Right renal cortex interstitium (tissue), 3 donors: ENCODE data around the gene PAPOLA. TPM values are rescaled to one million over a fixed set of nuclear protein-coding genes. Genes with fewer than 3 reads are reported as not detected.
"Not testable (repeated sequence)": the region's sequence is repeated elsewhere in the genome, so short reads cannot be mapped to it uniquely, and the experiment has no call there.

ENCODE experiments used
- DNase-seq, 3 donors: peaks; one replicate each; pipeline ENCODE4 v3.0.0-alpha.2; 2013; ENCODE audit warnings: low read depth in 3 of 3, low spot score in 2 of 3
- polyA plus RNA-seq, 3 donors: library from polyadenylated mRNA; unstranded; fragments of 120-200 nt; gene quantifications; one replicate each; pipeline ENCODE4 v1.2.1, GENCODE V29; 2013; ENCODE audit not compliant: insufficient read length in 3 of 3

Gene PAPOLA
- polyA plus RNA-seq, result 100 to 1,000 TPM; 208 to 215 (median 214) TPM

GRCh38 chr14:96501740-96502620 is at the start of gene PAPOLA:
Gene PAPOLA, plus strand, starts transcription at chr14:96502382. Its CDS starts 211 bp downstream, at chr14:96502593.
- peak; percentile 91 to 95 (median 93) for DNase-seq

GRCh38 chr14:96452684-96453083 is 49.5 kb upstream of the PAPOLA start:
- DNase-seq, result no peak

GRCh38 chr14:96455588-96455987 is 46.6 kb upstream of the PAPOLA start:
- DNase-seq, result no peak

GRCh38 chr14:96459851-96460250 is 42.3 kb upstream of the PAPOLA start:
- no peak for DNase-seq

GRCh38 chr14:96461950-96462798 is 40.0 kb upstream of the PAPOLA start:
- DNase-seq, result no peak

DNA sequence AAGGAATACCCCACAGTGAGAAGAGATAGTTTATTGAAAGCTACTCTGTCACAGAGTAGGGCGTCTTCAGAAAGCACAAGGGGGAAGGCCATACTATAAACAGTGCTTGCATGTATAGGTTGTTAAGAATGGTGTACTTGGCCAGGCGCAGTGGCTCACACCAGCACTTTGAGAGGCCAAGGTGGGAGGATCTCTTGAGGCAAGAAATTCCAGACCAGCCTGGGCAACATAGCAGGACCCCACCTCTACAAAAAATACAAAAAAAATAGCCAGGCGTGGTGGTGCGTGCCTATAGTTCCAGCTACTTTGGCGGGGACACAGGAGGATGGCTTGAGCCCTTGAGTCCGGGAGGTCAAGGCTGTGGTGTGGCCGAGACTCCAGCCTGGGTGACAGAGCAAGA is 38.0 kb upstream of the PAPOLA start:
- DNase-seq, result no peak

DNA sequence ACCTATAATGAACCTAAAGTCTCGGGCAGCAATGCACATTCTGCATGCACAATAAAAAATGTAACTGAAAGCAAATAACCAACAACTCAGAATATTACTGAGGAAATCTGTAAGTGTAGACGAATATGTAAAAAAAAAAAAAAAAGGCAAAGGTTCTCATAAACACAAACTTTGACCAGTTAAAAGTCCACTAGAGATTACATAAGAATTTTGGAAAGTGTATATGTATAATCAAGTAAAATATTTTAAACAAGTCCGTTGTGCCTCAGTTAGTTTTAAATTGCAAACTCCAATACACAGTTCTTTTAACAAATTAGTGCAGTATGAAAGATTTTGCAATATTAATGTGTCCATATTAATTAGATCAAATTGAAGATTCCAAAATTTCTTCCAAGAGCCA is 35.3 kb upstream of the PAPOLA start:
- DNase-seq, result no peak

DNA sequence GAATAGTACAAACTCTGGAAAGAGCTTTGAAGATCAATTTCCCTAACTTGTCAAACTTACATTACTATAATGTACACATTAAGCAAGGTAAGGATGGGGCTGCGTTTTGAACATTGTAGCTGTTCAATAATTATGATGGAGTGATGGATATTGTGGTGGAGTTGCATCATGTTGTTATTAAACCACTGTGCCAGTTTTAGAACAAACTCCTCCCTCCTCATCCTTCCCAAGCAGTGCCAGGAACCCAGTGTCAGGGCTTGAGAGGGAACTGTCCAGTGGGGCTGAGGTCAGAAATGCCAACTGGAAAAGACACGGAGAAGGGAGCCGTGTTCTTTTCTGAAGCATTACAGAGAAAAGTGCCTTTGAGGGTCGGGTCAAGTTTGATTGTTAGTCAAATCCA is 31.9 kb upstream of the PAPOLA start:
- no peak for DNase-seq

DNA sequence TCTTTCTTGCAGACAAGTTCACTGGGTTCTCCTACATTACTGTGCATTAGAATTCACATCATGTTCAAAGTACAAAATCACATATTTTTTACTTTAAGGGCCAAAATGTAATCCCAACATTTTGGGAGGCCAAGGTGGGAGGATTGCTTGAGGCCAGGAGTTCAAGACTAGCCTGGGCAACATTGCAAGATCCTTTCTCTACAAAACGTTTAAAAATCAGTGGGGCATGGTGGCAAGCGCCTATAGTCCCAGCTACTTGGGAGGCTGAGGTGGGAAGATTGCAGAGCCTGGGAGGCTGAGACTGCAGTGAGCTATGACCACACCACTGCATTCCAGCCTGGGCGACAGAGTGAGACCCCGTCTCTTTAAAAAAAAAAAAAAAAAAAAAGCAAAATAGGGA is 31.2 kb upstream of the PAPOLA start:
- DNase-seq, result not testable (repeated sequence)

GRCh38 chr14:96478119-96478518 is 24.1 kb upstream of the PAPOLA start:
- no peak for DNase-seq

DNA sequence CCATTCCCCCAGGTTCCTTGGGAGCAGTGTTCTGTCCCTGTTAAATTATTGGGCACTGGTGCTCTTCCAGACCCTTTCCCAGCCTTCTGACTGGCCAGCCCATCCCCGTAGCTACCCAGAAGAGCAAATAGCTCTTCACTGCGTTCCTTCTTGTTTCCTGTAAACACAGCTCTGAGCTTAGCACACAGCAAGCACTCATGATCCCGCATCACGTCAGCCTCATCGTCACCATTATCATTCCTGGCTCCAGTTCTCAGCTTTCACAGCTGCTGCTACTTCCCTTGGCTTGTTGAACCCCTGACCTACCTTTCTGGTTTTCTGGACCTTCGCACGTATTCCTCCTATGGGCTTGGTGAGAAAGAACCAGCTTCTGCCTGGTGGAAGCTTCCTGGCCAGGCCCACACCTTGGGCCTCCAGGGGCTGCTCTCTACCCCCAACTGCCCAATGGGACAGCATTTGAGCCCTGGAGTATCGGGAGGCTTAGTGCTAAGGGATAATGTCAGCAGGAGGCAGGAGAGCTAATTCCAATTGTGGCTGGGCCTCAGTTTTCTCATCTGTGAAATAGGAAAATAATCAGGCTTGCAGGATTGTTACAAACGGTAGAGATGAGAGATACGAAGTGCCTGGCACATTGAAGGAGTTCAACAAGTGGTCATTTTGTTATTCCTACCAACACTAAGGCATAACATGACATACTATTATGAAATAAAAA is 22.6 kb upstream of the PAPOLA start:
- no peak for DNase-seq

DNA sequence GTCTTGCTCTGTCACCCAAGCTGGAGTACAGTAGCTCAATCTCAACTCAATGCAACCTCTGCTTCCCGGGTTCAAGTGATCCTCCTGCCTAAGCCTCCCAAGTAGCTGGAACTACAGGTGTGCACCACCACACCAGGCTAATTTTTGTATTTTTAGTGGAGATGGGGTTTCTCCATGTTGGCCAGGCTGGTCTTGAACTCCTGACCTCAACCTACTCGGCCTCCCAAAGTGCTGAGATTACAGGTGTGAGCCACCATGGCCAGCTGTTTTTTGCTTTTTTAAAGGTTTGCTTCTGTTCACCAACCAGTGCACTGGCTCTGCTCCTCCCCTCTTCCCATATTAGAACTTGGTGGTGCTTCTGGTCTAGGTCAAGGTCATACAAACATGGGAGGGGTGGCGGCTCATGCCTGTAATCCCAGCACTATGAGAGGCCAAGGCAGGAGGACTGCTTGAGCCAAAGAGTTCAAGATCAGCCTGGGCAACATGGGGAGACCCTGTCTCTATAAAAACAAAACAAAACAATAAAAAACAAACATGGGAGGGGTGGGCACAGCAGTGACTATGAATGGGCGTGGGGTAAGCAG is 20.4 kb upstream of the PAPOLA start:
- DNase-seq, result no peak

GRCh38 chr14:96482986-96483385 is 19.2 kb upstream of the PAPOLA start:
- no peak for DNase-seq

DNA sequence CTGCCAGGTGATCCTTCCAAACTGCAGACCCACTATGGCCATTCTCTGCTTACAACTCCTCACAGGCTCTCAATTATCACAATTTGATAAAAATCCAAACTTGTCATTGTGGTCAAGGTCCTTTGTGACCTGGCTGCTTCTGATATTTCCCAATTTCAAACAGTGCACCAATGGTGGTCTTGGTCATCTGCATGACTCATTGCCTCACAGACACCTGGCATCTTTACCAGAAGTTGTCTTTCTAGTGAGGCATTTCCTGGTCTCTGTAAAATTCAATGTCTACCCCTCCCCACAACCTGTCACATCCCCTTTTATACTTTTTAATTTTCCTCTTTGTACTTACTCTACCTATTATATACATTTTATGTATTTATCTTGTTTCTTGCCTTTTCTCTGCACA is 17.8 kb upstream of the PAPOLA start:
- no peak for DNase-seq

- DNase-seq, result no peak
Measured at GRCh38 chr14:96486705-96487104, 15.5 kb upstream of the PAPOLA start.

DNA sequence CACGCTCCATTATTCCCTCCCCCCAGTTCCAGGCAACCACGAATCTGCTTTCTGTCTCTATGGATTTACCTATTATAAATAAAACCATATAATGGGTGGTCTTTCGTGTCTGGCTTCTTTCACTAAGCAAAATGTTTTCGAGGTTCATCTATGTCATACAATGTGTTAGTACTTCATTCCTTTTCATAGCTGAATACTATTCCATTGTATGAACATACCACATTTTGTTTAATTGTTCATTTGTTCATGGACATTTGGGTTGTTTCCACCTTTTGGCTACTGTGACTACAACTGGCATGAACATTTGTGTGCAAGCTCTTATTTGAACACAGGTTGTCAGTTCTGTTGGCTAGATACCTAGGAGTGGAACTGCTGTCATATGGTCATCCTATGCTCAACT is 12.9 kb upstream of the PAPOLA start:
- no peak for DNase-seq

DNA sequence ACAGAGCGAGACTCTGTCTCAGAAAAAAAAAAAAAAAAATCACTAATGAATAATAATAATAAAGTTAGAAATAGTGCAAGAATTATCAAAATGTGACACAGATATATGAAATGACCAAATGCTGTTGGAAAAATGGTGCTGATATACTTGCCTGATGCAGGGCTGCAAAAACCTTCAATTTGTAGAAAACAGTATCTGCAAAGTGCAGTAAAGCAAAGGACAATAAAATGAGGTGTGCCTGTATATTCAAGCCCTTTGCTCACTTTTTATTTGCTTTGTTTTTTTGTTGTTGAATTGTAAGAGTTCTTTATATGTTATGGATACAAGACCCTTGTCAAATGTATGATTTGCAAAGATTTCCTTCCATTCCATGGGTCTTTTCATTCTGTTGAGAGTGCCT is 9.0 kb upstream of the PAPOLA start:
- no peak for DNase-seq

DNA sequence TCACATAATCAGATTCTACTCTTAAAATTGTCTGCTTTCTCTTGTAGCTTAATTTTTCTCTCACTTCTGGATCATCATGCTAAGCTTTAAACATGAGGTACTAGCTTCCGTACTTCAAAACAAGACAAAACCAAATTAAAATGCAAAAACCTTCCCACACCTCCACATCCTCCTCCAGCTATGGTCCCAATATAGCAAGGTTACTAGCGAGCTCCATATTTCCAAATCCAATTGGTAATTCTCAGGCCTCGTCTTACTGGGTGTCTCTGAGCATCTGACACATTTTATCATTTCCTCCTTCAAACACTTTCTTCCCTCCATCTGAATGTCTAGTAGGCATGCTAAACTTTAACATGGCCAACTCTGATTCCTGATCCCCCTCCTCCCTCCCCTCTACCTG is 7.9 kb upstream of the PAPOLA start:
- DNase-seq, result no peak

DNA sequence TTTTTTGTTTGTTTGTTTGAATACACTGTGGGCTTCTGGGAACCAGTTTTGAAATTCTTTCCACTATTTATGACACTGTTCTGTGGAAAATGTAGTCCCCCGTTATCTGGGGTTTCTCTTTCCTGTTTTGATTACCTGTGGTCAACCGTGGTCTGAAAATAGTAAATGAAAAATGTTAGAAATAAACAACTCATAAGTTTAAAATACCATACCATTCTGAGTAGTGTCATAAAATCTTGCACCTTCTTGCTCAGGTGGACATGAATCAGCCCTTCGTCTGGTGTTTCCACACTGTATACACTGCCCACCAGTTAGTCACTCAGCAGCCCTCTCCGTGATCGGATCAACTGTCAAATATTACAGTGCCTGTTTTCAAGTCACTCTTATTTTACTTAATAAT is 5.1 kb upstream of the PAPOLA start:
- DNase-seq, result no peak

- DNase-seq, result no peak
Measured at GRCh38 chr14:96497586-96497985, 4.6 kb upstream of the PAPOLA start.
